CD4-positive, alpha-beta memory T cell (primary cell): ENCODE results near the gene SUGT1. TPM values are rescaled to one million over a fixed set of nuclear protein-coding genes. Genes with fewer than 3 reads are reported as not detected.
"Not testable (repeated sequence)": the region's sequence is repeated elsewhere in the genome, so short reads cannot be mapped to it uniquely, and the experiment has no call there.

Experiments used
- CTCF ChIA-PET: fragments of 350-600 bp; sonication (Branson Sonifier 250); formaldehyde crosslinking; loops from one replicate; lab custom pipeline; 2021; ENCODE audit warnings: inconsistent platforms; ENCODE audit not compliant: partially characterized antibody; lab: Charles Lee
- POLR2A ChIA-PET: fragments of 350-600 bp; sonication (Branson Sonifier 250); formaldehyde crosslinking; loops from one replicate; lab custom pipeline; 2021; ENCODE audit not compliant: partially characterized antibody; lab: Charles Lee
- DNase-seq, 5 donors: peaks; one replicate each; pipeline versions ENCODE4 v3.0.0 to v3.0.0-alpha.2; 2020 to 2022; ENCODE audit warnings: mixed read lengths in 1 of 5
- H3K27ac ChIP-seq: one replicate; pipeline ENCODE4 v1.7.0; 2013; ENCODE audit warnings: low read depth, low read length
- H3K27me3 ChIP-seq: 2 replicates; pipeline ENCODE4 v1.7.0; 2013; ENCODE audit warnings: mild to moderate bottlenecking, low read length, moderate library complexity; ENCODE audit not compliant: insufficient read depth
- H3K36me3 ChIP-seq: 2 replicates; pipeline ENCODE4 v1.7.0; 2013; ENCODE audit warnings: mild to moderate bottlenecking, low read length, moderate library complexity; ENCODE audit not compliant: insufficient read depth
- H3K4me1 ChIP-seq: 2 replicates; pipeline ENCODE4 v1.7.0; 2013; ENCODE audit warnings: mild to moderate bottlenecking, low read length, moderate library complexity; ENCODE audit not compliant: insufficient read depth
- H3K4me3 ChIP-seq, 2 donors: one replicate each; pipeline ENCODE4 v1.7.0; 2013; ENCODE audit warnings: low read length in 2 of 2, mild to moderate bottlenecking in 1 of 2
- H3K9me3 ChIP-seq, 2 donors: one replicate each; pipeline ENCODE4 v1.7.0; 2013; ENCODE audit warnings: low read length in 2 of 2, control low read depth in 1 of 2; ENCODE audit not compliant: control insufficient read depth in 1 of 2
- H3K27ac Mint-ChIP-seq, 7 donors: one replicate each; pipeline ENCODE4 v1.8.0; 2020 to 2021; ENCODE audit warnings: mixed read lengths in 7 of 7, mild to moderate bottlenecking in 6 of 7, inconsistent platforms in 3 of 7, moderate library complexity in 3 of 7
- H3K27me3 Mint-ChIP-seq, 2 donors: one replicate each; pipeline ENCODE4 v1.8.0; 2020 to 2021; ENCODE audit warnings: mixed read lengths in 2 of 2
- H3K36me3 Mint-ChIP-seq, 2 donors: one replicate each; pipeline ENCODE4 v1.8.0; 2020 to 2021; ENCODE audit warnings: mixed read lengths in 2 of 2, inconsistent platforms in 1 of 2, mild to moderate bottlenecking in 1 of 2
- H3K4me1 Mint-ChIP-seq, 4 donors: one replicate each; pipeline ENCODE4 v1.8.0; 2020 to 2021; ENCODE audit warnings: mixed read lengths in 4 of 4, mild to moderate bottlenecking in 1 of 4
- H3K4me3 Mint-ChIP-seq, 8 donors: one replicate each; pipeline ENCODE4 v1.8.0; 2020 to 2021; ENCODE audit warnings: mixed read lengths in 8 of 8, mild to moderate bottlenecking in 7 of 8, moderate library complexity in 6 of 8, inconsistent platforms in 3 of 8
- H3K9me3 Mint-ChIP-seq, 8 donors: one replicate each; pipeline ENCODE4 v1.8.0; 2020 to 2021; ENCODE audit warnings: mixed read lengths in 8 of 8, mild to moderate bottlenecking in 5 of 8, inconsistent platforms in 3 of 8, moderate library complexity in 1 of 8
- intact Hi-C: fragments of 100-400 bp; cut with micrococcal nuclease; formaldehyde crosslinking; loops from one replicate; pipeline ENCODE4 v1.15.1; 2023
- polyA plus RNA-seq, 2 donors: library from polyadenylated mRNA; unstranded; fragments of 300-500 nt; fragmentation: Illumina TruSeq; gene quantifications; one replicate each; pipeline ENCODE4 v1.2.3, GENCODE V29; 2021
- total RNA-seq, 2 experiments: library from RNA; stranded (reverse); gene quantifications; one replicate each; pipeline ENCODE4 v1.2.3, GENCODE V29; 2021

The SUGT1 gene
- total RNA-seq (10 to 100 TPM; 40.4 to 42.5 TPM), polyA plus RNA-seq (10 to 100 TPM; 47.6 to 51.0 TPM)

- Mint-ChIP-seq H3K4me3 (no peak within 1 kb of the TSS), H3K36me3 (peaks cover 8 to 9% of the 10 kb centered on the region in 2 donors), H3K9me3 (peaks cover 0 to 2% (median 0%) of the 10 kb centered on the region in 8 donors), H3K27me3 (no peaks in the 10 kb centered on the region), H3K27ac (no peak within 1 kb of the TSS), H3K4me1 (peaks cover 8 to 16% (median 13%) of the 10 kb centered on the region in 4 donors)
- intact Hi-C loops: loop anchor here (1.0 to 2.0 kb wide), 7 partner anchors 35 to 1200 kb away; partner anchors contain the start of genes ALG11, CKAP2, DHRS12 and INTS6
- Histone ChIP-seq H3K9me3 (no peaks in the 10 kb centered on the region), H3K27ac (peak within 1 kb of the TSS; percentile 96), H3K36me3 (no peaks in the 10 kb centered on the region), H3K4me1 (peaks cover 46% of the 10 kb centered on the region), H3K4me3 (peak within 1 kb of the TSS; percentile 61 to 94), H3K27me3 (no peaks in the 10 kb centered on the region)
- peak; percentile 96 to 98 (median 97) for DNase-seq
- POLR2A ChIA-PET: interaction anchor here (0.6 to 3.8 kb wide), 20 partner anchors 10 to 1199 kb away, joined by 3 to 158 read pairs (median 5); partner anchors contain the start of genes ALG11, CKAP2, HNRNPA1L2 and INTS6
- CTCF ChIA-PET: interaction anchor here (0.9 to 3.6 kb wide), 9 partner anchors 10 to 201 kb away, joined by 3 to 54 read pairs (median 6); partner anchors contain the start of gene VPS36
These were observed at the start of gene SUGT1 for GRCh38 chr13:52652196-52652979. SUGT1 (plus strand) TSS chr13:52652836; CDS start chr13:52652921, 85 bp downstream.

- H3K9me3 ChIP-seq, H3K27ac Mint-ChIP-seq, intact Hi-C loops, H3K36me3 Mint-ChIP-seq, H3K4me3 ChIP-seq, POLR2A ChIA-PET, H3K4me3 Mint-ChIP-seq, DNase-seq, H3K27me3 ChIP-seq, H3K36me3 ChIP-seq, H3K27ac ChIP-seq, CTCF ChIA-PET, H3K9me3 Mint-ChIP-seq: not testable (repeated sequence)
- peaks cover 11% of the 10 kb centered on the region for H3K4me1 ChIP-seq
- Mint-ChIP-seq H3K27me3 (peaks cover 15 to 25% of the 10 kb centered on the region in 2 donors), H3K4me1 (peaks cover 5 to 14% (median 6%) of the 10 kb centered on the region in 4 donors)
These were observed 49.3 kb upstream of the SUGT1 start for GRCh38 chr13:52603316-52603715.

- H3K27me3 ChIP-seq, H3K36me3 Mint-ChIP-seq, H3K27me3 Mint-ChIP-seq, H3K27ac ChIP-seq, H3K4me1 Mint-ChIP-seq, DNase-seq, H3K9me3 Mint-ChIP-seq, H3K4me3 Mint-ChIP-seq, H3K4me1 ChIP-seq, H3K36me3 ChIP-seq, POLR2A ChIA-PET, H3K9me3 ChIP-seq, H3K4me3 ChIP-seq, intact Hi-C loops: not testable (repeated sequence)
- CTCF ChIA-PET: interaction anchor here (1.4 kb wide), 1 partner anchor 362 kb away, joined by 3 read pairs; no protein-coding TSS in a partner anchor
- H3K27ac Mint-ChIP-seq: peak overlapping the region in 1 of 7 donors; percentile 48
These were observed 46.5 kb upstream of the SUGT1 start for GRCh38 chr13:52606126-52606525.

- H3K27ac Mint-ChIP-seq, H3K9me3 ChIP-seq, H3K36me3 ChIP-seq, intact Hi-C loops, H3K36me3 Mint-ChIP-seq, H3K27me3 ChIP-seq, H3K9me3 Mint-ChIP-seq, DNase-seq, H3K27me3 Mint-ChIP-seq, H3K4me1 Mint-ChIP-seq, H3K4me3 ChIP-seq, H3K4me3 Mint-ChIP-seq, POLR2A ChIA-PET, H3K4me1 ChIP-seq, H3K27ac ChIP-seq: not testable (repeated sequence)
- CTCF ChIA-PET: interaction anchor here (1.4 kb wide), 1 partner anchor 362 kb away, joined by 3 read pairs; no protein-coding TSS in a partner anchor
These were observed 45.8 kb upstream of the SUGT1 start for GRCh38 chr13:52606795-52607194.

GRCh38 chr13:52608184-52608583 lies 44.5 kb upstream of the SUGT1 start:
- H3K27me3 ChIP-seq, H3K36me3 Mint-ChIP-seq, H3K4me1 ChIP-seq, POLR2A ChIA-PET, H3K27me3 Mint-ChIP-seq, H3K9me3 ChIP-seq, H3K4me1 Mint-ChIP-seq, DNase-seq, H3K27ac ChIP-seq, H3K9me3 Mint-ChIP-seq, H3K4me3 ChIP-seq, H3K4me3 Mint-ChIP-seq, intact Hi-C loops, H3K36me3 ChIP-seq: not testable (repeated sequence)
- H3K27ac Mint-ChIP-seq: peak overlapping the region in 1 of 7 donors; percentile 8
- CTCF ChIA-PET: interaction anchor here (0.7 to 4.4 kb wide), 3 partner anchors 9 to 360 kb away, joined by 3 to 47 read pairs (median 6); no protein-coding TSS in a partner anchor

- H3K27me3 ChIP-seq, H3K4me1 Mint-ChIP-seq, H3K27ac ChIP-seq, H3K4me3 ChIP-seq, H3K9me3 ChIP-seq, intact Hi-C loops, H3K27ac Mint-ChIP-seq, H3K36me3 ChIP-seq, H3K4me3 Mint-ChIP-seq, H3K36me3 Mint-ChIP-seq, H3K9me3 Mint-ChIP-seq, H3K4me1 ChIP-seq, H3K27me3 Mint-ChIP-seq: not testable (repeated sequence)
- DNase-seq: peak in 4 of 5 donors; percentile 25 to 33 (median 32)
- ChIA-PET POLR2A (interaction anchor here (1.1 kb wide), 1 partner anchor 8 kb away, joined by 3 read pairs; no protein-coding TSS in a partner anchor), CTCF (interaction anchor here (0.7 to 4.4 kb wide), 3 partner anchors 8 to 359 kb away, joined by 3 to 47 read pairs (median 6); no protein-coding TSS in a partner anchor)
These were observed 43.5 kb upstream of the SUGT1 start for GRCh38 chr13:52609013-52609606.

GRCh38 chr13:52610158-52610557 lies 42.5 kb upstream of the SUGT1 start:
- H3K27me3 Mint-ChIP-seq, H3K9me3 Mint-ChIP-seq, H3K36me3 Mint-ChIP-seq, H3K4me1 ChIP-seq, H3K9me3 ChIP-seq, H3K27me3 ChIP-seq, H3K27ac Mint-ChIP-seq, H3K27ac ChIP-seq, H3K4me3 Mint-ChIP-seq, H3K4me1 Mint-ChIP-seq, H3K4me3 ChIP-seq, POLR2A ChIA-PET, DNase-seq, H3K36me3 ChIP-seq: not testable (repeated sequence)
- intact Hi-C loops: loop anchor here (10.0 kb wide), 1 partner anchor 415 kb away; no protein-coding TSS in a partner anchor
- CTCF ChIA-PET: interaction anchor here (4.4 kb wide), 1 partner anchor 358 kb away, joined by 47 read pairs; no protein-coding TSS in a partner anchor
